Stimulated activated naive B cell treated with anti-CD40 and anti-IgM and Interleukin-4, amounts not matched to agents 10 μg/mL and 1 μg/mL and 100 μg/mL, for 72 hours (primary cell): ENCODE measurements around the gene PTPA.
A peak's percentile ranks its signal among the peaks of the same experiment; 100 is the strongest.
"Not testable (repeated sequence)": the region's sequence is repeated elsewhere in the genome, so short reads cannot be mapped to it uniquely, and the experiment has no call there.

Source experiments
- ATAC-seq, 2 donors: fragments of 150-1000 bp; cut with Tn5 transposase; replicated peaks; 2 replicates each; pipeline ENCODE4 v1.10.0; 2021; ENCODE audit warnings: moderate library complexity in 1 of 2
- DNase-seq: peaks from one replicate; pipeline ENCODE4 v3.0.0; 2021
- H3K27ac Mint-ChIP-seq: one replicate; pipeline ENCODE4 v1.8.0; 2022; ENCODE audit warnings: mild to moderate bottlenecking, mixed read lengths
- H3K27me3 Mint-ChIP-seq, 2 donors: one replicate each; pipeline ENCODE4 v1.8.0; 2022; ENCODE audit warnings: mixed read lengths in 2 of 2
- H3K36me3 Mint-ChIP-seq, 2 donors: one replicate each; pipeline ENCODE4 v1.8.0; 2022; ENCODE audit warnings: mixed read lengths in 2 of 2, mild to moderate bottlenecking in 1 of 2
- H3K4me1 Mint-ChIP-seq, 2 donors: one replicate each; pipeline ENCODE4 v1.8.0; 2022; ENCODE audit warnings: mixed read lengths in 2 of 2, mild to moderate bottlenecking in 1 of 2
- H3K4me3 Mint-ChIP-seq, 2 donors: one replicate each; pipeline ENCODE4 v1.8.0; 2022; ENCODE audit warnings: mild to moderate bottlenecking in 2 of 2, mixed read lengths in 2 of 2, moderate library complexity in 1 of 2
- H3K9me3 Mint-ChIP-seq, 2 donors: one replicate each; pipeline ENCODE4 v1.8.0; 2022; ENCODE audit warnings: mixed read lengths in 2 of 2, mild to moderate bottlenecking in 1 of 2

Gene PTPA

DNA sequence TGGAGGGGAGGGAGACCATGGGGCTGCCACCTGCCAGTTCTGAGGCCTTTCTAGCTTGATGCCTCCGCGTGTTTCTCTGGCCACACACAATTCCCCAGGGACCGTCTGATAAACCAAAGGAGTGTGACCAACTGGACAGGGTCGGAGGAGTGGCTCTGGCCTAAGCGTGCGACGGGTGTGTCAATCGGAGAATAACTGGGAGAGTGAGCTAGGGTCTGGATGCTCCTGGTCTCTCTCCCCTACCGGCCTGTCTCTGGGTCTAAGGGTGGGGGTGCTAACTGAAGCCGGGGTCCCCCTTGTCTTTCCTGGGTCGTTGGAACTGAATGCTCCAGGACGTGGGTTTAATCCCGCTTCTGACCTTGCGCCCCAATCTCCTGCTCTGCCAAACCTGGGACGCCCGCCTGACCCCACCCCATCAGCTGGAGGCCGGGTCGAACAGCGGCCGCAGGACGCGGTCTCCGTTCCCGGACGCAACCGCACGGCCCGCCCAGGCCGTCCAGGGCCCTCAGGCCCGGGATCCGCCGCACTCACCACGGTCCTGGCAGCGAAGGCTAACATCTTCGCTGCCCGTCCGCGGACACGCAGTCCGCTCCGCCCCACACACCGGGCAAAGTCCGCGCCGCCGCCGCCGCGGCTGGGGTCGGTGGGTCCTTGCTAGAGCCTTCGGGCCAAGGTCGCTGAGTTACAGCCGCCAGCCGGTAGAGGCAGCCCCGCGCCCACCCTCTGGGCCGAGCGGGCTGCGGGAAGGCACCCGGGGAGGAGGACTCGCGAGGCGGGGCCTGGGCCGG lies 1.1 kb upstream of the PTPA start:
- peaks cover 3 to 4% of the 10 kb centered on the region in 2 donors for H3K36me3 Mint-ChIP-seq
- no peaks in the 10 kb centered on the region for H3K27me3 Mint-ChIP-seq
- no peaks in the 10 kb centered on the region for H3K9me3 Mint-ChIP-seq
- DNase-seq, result no peak
- ATAC-seq, result no peak
- H3K4me1 Mint-ChIP-seq, result peaks cover 25 to 51% of the 10 kb centered on the region in 2 donors
- H3K4me3 Mint-ChIP-seq, result peak overlapping the region; percentile 94 to 96
- H3K27ac Mint-ChIP-seq, result no peak overlapping the region

DNA sequence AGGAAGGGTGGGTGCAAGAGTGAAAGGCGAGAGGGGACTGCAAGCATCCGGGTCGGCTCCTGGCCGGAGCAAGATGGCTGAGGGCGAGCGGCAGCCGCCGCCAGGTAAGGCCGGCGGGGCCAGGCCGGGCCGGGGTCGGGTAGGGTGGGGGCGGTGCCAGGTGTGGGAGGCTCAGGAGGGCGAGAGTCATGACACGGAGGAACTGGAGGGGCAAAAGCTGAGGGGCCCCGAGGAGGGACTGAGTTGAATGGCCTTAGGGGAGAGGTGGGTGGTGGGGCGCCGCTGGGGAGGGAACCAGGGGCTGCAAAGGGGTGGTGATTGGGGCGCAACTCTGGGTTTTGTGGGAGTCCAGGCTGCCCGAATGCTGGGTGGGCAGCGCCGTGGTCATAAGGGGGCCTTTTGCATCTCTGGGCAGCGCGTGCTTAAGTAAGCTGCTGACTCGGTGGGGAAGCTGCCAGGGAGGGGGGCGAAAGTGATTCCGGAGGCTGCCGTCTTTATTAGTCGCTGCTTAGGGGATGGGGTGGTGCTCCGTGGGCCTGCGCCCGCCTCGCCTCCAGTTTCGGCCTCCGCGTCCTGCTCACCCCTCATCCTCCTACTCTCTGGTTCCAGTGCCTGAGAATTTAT lies 425 bp downstream of the PTPA start:
- no peak for DNase-seq
- H3K4me1 Mint-ChIP-seq, result peaks cover 27 to 60% of the 10 kb centered on the region in 2 donors
- peak overlapping the region; percentile 98 for H3K27ac Mint-ChIP-seq
- H3K36me3 Mint-ChIP-seq, result peaks cover 3 to 4% of the 10 kb centered on the region in 2 donors
- peak; percentile 22 to 25 for ATAC-seq
- peak overlapping the region; percentile 94 to 96 for H3K4me3 Mint-ChIP-seq
- no peaks in the 10 kb centered on the region for H3K27me3 Mint-ChIP-seq
- no peaks in the 10 kb centered on the region for H3K9me3 Mint-ChIP-seq

DNA sequence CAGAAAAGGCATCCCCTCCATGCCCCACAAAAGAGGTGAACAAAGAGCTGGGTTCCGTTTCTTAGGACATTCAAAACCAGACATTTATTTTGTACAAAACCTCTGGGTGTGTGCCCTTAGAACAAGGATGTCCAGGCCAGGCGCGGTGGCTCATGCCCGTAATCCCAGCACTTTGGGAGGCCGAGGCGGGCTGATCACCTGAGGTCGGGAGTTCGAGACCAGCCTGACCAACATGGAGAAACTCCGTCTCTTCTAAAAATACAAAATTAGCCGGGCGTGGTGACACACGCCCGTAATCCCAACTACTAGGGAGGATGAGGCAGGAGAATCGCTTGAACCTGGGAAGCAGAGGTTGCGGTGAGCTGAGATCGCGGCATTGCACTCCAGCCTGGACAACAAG lies 1.3 kb downstream of the PTPA start:
- not testable (repeated sequence) for DNase-seq, H3K9me3 Mint-ChIP-seq, H3K36me3 Mint-ChIP-seq, H3K27me3 Mint-ChIP-seq, ATAC-seq, H3K27ac Mint-ChIP-seq
- peak overlapping the region; percentile 94 to 96 for H3K4me3 Mint-ChIP-seq
- peaks cover 26 to 60% of the 10 kb centered on the region in 2 donors for H3K4me1 Mint-ChIP-seq

DNA sequence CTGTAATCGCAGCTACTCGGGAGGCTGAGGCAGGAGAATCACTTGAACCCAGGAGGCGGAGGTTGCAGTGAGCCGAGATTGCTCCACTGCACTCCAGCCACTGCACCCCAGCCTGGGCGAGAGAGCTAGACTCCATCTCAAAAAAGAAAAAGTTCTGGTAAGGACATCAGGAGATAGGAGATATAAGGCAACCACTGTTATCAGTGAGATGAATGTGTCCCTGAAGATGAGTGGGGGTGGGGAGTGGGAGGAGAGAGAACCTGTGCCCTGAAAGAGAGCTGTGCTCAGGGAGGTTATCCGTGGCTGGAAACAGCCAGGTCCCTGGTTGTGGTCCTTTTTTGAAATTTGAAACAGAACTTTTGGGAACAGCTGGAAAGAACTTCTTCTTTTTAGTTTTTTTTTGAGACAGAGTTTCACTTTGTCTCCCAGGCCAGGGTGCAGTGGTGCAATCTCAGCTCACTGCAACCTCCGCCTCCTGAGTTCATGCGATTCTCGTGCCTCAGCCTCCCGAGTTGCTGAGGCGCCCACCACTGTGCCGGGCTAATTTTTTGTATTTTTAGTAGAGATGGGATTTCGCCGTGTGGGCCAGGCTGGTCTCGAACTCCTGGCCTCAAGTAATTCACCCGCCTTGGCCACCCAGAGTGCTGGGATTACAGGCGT lies 2.6 kb downstream of the PTPA start:
- no peaks in the 10 kb centered on the region for H3K9me3 Mint-ChIP-seq
- H3K4me1 Mint-ChIP-seq, result peaks cover 24 to 57% of the 10 kb centered on the region in 2 donors
- no peak overlapping the region for H3K4me3 Mint-ChIP-seq
- peaks cover 0 to 1% of the 10 kb centered on the region in 2 donors for H3K36me3 Mint-ChIP-seq
- no peak overlapping the region for H3K27ac Mint-ChIP-seq
- DNase-seq (no peak), ATAC-seq (no peak)
- H3K27me3 Mint-ChIP-seq, result no peaks in the 10 kb centered on the region

DNA sequence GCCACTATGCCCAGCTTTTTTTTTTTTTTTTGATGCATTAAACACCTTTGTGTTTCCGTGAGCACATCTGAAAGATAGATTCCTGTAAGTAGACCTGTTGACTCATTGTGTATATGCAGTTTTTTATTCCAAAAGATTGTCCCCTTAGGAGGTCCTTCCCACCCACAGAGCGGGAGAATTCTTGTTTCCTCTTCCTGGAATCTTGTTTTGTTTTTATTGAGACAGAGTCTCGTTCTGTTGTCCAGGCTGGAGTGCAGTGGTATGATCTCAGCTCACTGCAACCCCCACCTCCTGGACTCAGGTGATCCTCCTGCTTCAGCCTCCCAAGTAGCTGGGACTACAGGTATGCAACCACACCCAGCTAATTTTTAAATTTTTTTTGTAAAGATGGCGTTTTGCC lies 7.6 kb downstream of the PTPA start:
- Mint-ChIP-seq H3K4me3 (no peak overlapping the region), H3K9me3 (no peaks in the 10 kb centered on the region), H3K36me3 (peaks cover 21 to 22% of the 10 kb centered on the region in 2 donors), H3K27ac (no peak overlapping the region), H3K27me3 (no peaks in the 10 kb centered on the region), H3K4me1 (peaks cover 8 to 27% of the 10 kb centered on the region in 2 donors)
- ATAC-seq (no peak), DNase-seq (no peak)

DNA sequence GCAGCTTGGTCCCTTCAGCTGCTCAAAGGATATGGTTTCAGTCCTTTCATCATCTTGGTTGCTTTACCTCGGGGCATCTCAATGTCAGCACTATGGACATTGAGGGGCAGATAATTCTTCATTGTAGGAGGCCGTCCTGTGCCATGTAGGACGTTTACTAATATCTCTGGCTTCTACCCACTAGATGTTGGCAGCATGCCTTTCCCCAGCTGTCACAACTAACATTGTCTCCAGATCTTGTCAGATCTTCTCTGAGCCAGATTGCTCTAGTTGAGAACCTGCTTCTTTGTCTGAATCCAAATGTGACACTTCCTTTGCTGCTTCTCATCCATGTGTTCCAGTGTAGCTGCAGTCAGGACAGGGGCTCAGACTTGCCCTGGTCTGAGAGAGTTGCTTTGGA lies 10.3 kb downstream of the PTPA start:
- ATAC-seq (no peak), DNase-seq (no peak)
- H3K36me3 Mint-ChIP-seq, result peaks cover 27 to 35% of the 10 kb centered on the region in 2 donors
- H3K4me3 Mint-ChIP-seq, result no peak overlapping the region
- H3K27ac Mint-ChIP-seq, result peak overlapping the region; percentile 14
- H3K4me1 Mint-ChIP-seq, result peaks cover 7 to 24% of the 10 kb centered on the region in 2 donors
- H3K27me3 Mint-ChIP-seq, result no peaks in the 10 kb centered on the region
- H3K9me3 Mint-ChIP-seq, result no peaks in the 10 kb centered on the region

DNA sequence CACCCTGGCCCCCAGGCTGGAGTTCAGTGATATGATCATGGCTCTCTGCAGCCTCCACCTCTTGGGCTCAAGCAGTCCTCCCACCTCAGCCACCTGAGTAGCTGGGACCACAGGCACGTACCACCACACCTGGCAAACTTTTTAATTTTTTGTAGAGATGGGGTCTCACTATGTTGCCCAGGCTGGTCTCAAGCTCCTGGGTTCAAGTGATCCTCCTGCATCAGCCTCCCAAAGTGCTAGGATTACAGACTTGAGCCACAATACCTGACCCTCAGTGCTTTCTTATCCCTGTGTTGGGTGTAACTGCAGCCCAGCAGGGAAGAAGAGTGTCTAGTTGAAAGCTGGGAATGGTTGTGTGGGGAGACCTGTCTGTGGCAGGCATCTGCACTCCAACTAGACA lies 10.9 kb downstream of the PTPA start:
- ATAC-seq, result no peak
- Mint-ChIP-seq H3K9me3 (no peaks in the 10 kb centered on the region), H3K27me3 (no peaks in the 10 kb centered on the region), H3K36me3 (peaks cover 27 to 39% of the 10 kb centered on the region in 2 donors), H3K4me3 (no peak overlapping the region), H3K4me1 (peaks cover 11 to 30% of the 10 kb centered on the region in 2 donors), H3K27ac (no peak overlapping the region)
- DNase-seq, result no peak

DNA sequence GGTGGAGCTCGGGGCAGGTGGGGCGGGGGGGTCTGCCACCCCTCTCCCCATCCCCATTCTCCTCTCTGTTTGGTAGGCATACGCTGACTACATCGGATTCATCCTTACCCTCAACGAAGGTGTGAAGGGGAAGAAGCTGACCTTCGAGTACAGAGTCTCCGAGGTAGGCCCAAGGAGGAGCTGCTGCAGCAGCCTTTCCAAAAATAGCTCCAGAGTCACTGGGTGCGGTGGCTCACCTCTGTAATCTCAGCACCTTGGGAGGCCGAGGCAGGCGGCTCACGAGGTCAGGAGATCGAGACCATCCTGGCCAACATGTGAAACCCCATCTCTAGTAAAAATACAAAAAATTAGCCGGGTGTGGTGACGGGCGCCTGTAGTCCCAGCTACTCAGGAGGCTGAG lies 11.8 kb downstream of the PTPA start:
- not testable (repeated sequence) for H3K27ac Mint-ChIP-seq, DNase-seq, H3K27me3 Mint-ChIP-seq, H3K9me3 Mint-ChIP-seq, H3K4me3 Mint-ChIP-seq, ATAC-seq
- peaks cover 27 to 46% of the 10 kb centered on the region in 2 donors for H3K36me3 Mint-ChIP-seq
- H3K4me1 Mint-ChIP-seq, result peaks cover 13 to 37% of the 10 kb centered on the region in 2 donors

DNA sequence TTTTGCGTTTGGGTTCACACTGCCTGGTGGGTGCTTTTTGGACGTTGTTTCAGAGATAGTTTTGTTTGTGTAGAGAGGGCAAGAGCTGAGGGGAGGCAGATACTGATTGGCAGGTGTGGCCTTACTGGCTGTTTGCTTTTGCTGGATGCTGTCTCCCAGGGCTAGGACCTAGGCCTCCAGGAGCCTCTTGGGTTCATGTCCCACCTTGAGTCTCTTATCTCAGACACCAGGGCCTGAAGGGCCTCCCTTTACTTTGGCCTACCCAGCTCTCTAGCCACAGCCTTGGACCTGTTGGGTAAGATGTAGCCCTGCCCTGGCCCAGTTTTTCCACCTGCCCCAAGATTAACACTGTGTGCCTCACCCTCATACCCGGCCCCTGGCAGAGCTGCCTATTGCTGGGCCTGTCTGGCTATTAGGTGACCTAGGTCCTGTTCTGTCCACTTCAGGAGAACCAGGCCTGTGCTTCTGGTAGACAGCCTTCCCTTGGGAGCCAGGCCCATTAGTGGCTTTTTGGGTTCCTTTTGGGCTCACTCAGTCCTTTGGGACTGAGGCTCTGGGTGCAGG lies 13.4 kb downstream of the PTPA start:
- H3K27ac Mint-ChIP-seq, result peak overlapping the region; percentile 3
- H3K36me3 Mint-ChIP-seq, result peaks cover 31 to 53% of the 10 kb centered on the region in 2 donors

DNA sequence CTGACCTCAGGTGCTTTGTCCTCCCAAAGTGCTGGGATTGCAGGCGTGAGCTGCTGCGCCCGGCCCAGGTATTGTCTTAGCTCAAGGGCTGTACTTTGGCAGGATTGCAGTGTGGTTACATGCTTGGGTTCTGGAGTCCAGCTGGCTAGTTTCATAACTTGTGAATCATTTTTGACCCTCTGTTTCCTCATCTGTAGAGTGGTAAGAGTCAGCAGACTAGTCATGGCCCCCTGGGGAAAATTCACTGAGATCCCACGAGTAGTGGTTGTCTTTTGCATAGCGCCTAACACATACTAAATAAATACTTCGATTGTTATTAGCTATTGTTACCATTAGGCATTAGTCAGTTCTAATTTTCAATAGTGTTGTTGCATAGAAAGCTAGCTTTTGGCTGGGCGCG lies 14.3 kb downstream of the PTPA start:
- DNase-seq (no peak), ATAC-seq (peak; percentile 76 to 88)
- Mint-ChIP-seq H3K36me3 (peaks cover 27 to 53% of the 10 kb centered on the region in 2 donors), H3K4me3 (no peak overlapping the region), H3K4me1 (peaks cover 11 to 36% of the 10 kb centered on the region in 2 donors), H3K27ac (no peak overlapping the region), H3K9me3 (no peaks in the 10 kb centered on the region), H3K27me3 (no peaks in the 10 kb centered on the region)

More for the DNA sequence above, 13.4 kb downstream of the PTPA start:
- Mint-ChIP-seq H3K4me1 (peaks cover 13 to 37% of the 10 kb centered on the region in 2 donors), H3K27me3 (no peaks in the 10 kb centered on the region), H3K9me3 (no peaks in the 10 kb centered on the region), H3K4me3 (no peak overlapping the region)
- no peak for ATAC-seq
- no peak for DNase-seq

DNA sequence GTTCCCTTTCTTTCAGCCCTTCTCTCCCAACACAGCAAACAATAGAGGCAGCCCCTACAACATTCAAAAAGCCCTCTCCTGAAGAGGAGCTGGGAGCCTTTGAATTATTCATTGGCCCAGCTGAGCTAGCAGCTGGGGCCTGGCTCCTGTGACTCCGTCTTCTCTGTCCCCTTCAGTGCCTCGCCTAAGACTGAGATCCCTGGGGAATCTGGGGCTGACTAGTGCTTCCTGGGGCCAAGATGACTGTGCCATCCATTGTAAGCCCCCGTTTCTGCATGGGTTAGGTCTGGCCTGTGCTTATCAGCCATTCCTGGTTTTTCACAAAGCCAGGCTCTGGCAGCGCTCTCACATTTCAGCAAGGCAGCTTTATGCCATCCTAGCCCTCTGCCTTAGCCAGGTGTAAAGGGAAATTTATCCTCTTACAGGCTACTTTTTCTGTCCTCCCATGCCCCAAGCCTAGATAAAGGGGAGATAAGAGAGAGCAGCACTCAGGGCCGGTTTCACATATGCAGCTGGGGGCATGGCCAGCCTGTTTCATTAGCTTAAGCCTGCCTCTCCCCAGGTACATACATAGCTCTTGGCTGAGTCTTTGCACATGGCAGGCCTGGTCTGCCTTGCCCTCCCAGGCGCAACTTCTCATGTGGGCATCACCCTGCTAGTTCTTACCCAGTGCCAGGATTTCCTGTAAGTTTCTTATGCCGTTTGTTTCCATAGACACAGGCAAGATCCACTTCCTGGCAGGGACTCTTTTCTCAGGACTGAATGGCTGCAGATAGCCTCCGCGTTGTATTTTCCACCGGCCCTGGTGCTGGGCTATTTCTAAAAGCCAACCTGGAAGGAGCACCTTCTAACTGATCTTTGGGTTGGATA lies 15.8 kb downstream of the PTPA start:
- Mint-ChIP-seq H3K27ac (no peak overlapping the region), H3K36me3 (peaks cover 19 to 59% of the 10 kb centered on the region in 2 donors)
- DNase-seq, result no peak

DNA sequence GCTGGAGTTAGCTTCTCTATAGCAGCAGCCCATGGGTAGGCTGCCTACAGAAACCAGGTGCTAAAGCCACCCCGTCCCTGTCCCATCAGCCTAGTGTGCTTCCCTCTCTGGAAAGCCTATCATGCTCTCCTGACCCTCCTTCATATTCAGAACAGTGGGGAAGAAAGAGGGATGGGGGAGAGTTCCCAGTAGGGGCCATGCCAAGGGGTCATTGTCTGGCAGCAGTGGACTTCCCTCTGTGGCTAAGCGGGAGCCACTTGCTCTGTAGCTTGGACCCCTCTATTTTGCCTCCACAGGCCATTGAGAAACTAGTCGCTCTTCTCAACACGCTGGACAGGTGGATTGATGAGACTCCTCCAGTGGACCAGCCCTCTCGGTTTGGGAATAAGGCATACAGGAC lies 17.5 kb downstream of the PTPA start:
- Mint-ChIP-seq H3K27ac (no peak overlapping the region), H3K36me3 (peaks cover 24 to 57% of the 10 kb centered on the region in 2 donors), H3K27me3 (no peaks in the 10 kb centered on the region), H3K9me3 (no peaks in the 10 kb centered on the region), H3K4me1 (peaks cover 17 to 41% of the 10 kb centered on the region in 2 donors), H3K4me3 (no peak overlapping the region)
- ATAC-seq (no peak), DNase-seq (no peak)

More for the DNA sequence above, 15.8 kb downstream of the PTPA start:
- Mint-ChIP-seq H3K9me3 (no peaks in the 10 kb centered on the region), H3K27me3 (no peaks in the 10 kb centered on the region), H3K4me3 (no peak overlapping the region), H3K4me1 (peaks cover 15 to 40% of the 10 kb centered on the region in 2 donors)
- peak in 1 of 2 donors; percentile 47 for ATAC-seq

DNA sequence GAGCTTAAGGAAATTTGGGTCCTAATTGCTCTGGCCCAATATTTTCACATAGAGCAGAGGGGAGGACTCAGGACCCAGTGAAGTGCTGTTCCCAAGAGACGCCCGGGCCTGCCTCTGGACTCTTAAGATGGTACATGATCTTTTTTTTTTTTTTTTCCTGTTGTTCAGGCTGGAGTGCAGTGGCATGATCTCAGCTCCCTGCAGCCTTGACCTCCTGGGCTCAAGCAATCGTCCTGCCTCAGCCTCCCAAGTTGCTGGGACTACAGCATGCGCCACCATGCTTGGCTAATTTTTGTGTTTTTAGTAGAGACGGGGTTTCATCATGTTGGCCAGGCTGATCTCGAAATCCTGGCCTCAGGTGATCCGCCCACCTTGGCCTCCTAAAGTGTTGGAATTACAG lies 19.1 kb downstream of the PTPA start:
- Mint-ChIP-seq H3K36me3 (peaks cover 27 to 55% of the 10 kb centered on the region in 2 donors), H3K4me1 (peaks cover 12 to 30% of the 10 kb centered on the region in 2 donors)
- not testable (repeated sequence) for ATAC-seq, H3K27ac Mint-ChIP-seq, H3K4me3 Mint-ChIP-seq, H3K27me3 Mint-ChIP-seq, H3K9me3 Mint-ChIP-seq, DNase-seq
